GM10847 (cell line): ENCODE results near the gene HNRNPF.

Experiments
- POLR2A ChIP-seq: IDR thresholded peaks from 2 replicates; pipeline ENCODE4 v1.6.1; 2011; ENCODE audit not compliant: insufficient read length; ENCODE audit errors: extremely low read depth

Gene HNRNPF

GRCh38 chr10:43347997-43348396 lies 61.0 kb downstream of the HNRNPF start:
- no peak for TF ChIP-seq POLR2A

DNA sequence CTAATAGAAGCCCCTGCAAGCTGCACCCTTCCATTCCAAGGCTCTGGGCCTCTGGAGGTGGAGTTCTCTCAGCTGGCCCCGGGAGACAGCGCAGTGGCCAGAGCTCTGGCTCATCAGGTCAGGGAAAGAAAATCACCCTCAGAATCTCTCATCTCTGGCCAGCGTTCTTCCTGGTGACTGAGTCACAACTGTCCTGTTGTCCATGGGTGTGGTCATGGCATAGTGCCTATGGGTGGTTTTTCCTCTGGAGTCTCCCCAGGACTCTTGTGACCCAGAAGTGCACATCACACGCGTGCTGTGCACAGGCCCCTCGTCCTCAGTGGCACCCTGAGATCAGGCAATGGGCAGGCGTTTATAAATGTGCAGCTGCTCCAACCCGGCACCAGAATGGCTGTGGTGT lies 64.9 kb downstream of the HNRNPF start:
- no peak for TF ChIP-seq POLR2A

- TF ChIP-seq POLR2A = no peak
Observed at GRCh38 chr10:43343126-43343525, 65.9 kb downstream of the HNRNPF start.

GRCh38 chr10:43342279-43343125 lies 66.5 kb downstream of the HNRNPF start:
- no peak for TF ChIP-seq POLR2A

DNA sequence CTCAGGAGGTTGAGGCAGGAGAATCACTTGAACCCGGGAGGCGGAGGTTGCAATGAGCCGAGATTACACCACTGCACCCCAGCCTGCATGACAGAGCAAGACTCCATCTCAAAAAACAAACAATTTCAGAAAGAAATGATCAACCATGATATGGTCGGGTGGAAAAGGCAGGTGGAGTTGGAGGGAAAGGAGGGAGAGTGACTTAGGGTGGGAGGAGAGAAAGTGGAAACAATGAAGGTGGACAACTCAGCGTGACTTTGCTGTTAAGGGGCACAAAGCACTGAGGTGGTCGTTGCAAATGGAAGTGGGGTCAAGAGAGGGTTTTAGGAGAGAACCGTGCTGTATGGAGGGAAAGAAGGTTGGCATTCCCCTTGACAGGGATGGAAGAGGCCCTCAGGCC lies 67.5 kb downstream of the HNRNPF start:
- TF ChIP-seq POLR2A = no peak

DNA sequence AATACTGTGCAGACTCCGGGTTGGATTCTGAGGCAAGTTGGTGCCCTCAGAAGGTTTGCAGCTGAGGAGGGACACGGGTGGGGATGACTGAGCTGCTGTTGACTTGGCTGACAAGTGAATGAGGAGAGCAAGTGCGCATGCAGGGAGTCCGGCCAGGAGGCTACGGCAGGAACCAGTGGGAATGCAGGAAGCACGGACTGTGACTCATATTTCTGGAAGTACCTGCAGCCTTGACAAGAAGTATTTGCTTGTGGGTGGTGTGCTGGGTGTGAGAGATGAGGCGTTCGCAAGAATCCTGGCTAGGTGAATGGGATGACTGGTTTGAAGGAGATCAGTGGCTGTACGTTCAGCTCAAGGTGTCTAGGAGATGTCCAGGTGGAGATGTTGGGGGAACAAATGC lies 68.4 kb downstream of the HNRNPF start:
- no peak for TF ChIP-seq POLR2A

- TF ChIP-seq POLR2A = no peak
Observed at GRCh38 chr10:43340101-43340500, 68.9 kb downstream of the HNRNPF start.

DNA sequence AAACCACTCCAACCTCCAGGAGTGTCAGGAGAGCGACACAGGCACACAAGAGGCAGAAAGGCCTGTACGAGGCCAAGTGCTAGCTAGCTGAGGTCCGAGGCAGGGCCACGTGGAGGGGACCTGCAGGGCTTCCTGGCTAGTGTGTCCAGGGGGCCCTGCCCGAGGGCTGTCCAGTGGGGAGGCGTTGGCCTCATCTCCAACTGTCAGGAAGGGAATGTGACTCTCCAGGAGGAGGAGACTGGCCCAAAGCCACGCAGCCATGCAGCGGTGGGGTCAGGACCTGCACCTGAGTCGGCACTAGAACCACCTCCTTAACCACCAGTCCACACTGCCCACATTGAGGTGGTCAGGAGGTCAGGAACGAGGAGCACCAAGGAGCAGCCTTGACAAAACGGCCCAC lies 69.8 kb downstream of the HNRNPF start:
- TF ChIP-seq POLR2A = no peak

DNA sequence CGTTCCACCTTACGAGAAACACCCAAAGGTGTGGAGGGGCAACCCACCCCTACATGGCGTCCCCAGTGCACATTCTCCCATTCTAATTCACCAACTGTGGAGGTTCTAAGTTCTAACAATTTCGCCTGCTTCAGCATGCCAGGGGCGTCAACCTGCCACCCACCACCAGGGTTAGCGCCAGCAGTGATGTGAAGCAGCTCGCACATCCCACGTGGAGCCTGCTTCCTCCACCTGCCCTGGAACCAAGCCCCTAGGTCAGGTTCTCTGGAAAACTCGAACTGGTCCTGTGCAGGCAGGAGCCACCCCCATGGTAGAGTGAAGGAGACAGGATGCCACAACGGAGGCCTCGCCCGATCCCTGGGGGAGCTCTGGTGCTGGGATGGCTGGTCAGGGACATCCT lies 70.9 kb downstream of the HNRNPF start:
- no peak for TF ChIP-seq POLR2A

DNA sequence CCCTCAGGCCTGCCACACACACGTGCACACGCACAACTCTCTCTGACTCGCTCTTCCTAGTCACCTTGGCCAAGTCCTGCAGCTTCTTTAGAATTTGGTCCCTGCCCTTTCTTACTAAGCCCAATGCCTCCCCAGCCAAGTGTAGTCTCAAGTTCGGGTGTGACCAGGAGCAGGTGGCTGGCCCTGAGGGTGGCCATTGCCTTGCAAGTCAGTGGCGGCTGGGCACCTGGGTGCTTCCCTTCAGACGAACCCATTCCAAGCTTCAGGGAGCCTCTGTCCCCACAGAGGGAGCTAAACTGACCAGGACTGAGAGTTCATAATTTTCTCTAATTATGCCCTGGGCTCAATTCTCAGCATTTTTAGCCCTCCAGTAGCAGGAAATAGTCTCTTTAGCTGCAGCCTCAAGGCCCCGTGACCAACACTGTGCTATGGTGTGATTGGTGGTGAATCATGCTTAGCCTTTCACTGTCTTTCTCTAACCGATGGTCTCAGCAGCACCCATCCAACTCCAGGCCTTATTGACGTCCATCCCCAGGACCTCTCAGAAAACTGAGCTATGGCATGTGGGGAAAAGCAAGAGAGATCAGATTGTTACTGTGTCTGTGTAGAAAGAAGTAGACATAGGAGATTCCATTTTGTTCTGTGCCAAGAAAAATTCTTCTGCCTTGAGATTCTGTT lies 72.2 kb downstream of the HNRNPF start:
- TF ChIP-seq POLR2A = no peak

DNA sequence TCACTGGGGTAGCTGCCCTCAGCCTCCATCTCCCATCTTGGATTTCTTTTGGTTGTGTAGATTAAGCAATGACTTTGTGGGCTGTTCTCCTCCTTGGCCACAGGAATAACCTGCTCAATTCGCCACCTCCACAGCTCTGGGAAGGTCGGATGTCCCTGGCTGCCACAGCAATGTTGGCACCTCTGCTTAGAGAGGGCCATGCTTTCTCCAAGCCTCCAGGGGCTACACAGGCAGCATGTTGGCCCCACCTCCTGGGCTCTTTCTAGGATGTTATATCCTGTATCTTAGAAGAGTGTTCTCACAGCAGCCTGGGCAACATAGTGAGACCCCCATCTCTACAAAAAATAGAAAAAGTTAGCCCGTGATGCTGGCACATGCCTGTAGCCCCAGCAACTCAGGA lies 72.9 kb downstream of the HNRNPF start:
- no peak for TF ChIP-seq POLR2A
